GM11168 (cell line): ENCODE data around the gene FLNA.

ENCODE experiments used
- in situ Hi-C: fragments of 300-500 bp; cut with MboI; formaldehyde crosslinking; loops from one replicate; pipeline ENCODE4 v1.12.0; 2022; ENCODE audit warnings: low sequenced_read_pairs; ENCODE audit not compliant: unreplicated experiment

The FLNA gene, protein sequence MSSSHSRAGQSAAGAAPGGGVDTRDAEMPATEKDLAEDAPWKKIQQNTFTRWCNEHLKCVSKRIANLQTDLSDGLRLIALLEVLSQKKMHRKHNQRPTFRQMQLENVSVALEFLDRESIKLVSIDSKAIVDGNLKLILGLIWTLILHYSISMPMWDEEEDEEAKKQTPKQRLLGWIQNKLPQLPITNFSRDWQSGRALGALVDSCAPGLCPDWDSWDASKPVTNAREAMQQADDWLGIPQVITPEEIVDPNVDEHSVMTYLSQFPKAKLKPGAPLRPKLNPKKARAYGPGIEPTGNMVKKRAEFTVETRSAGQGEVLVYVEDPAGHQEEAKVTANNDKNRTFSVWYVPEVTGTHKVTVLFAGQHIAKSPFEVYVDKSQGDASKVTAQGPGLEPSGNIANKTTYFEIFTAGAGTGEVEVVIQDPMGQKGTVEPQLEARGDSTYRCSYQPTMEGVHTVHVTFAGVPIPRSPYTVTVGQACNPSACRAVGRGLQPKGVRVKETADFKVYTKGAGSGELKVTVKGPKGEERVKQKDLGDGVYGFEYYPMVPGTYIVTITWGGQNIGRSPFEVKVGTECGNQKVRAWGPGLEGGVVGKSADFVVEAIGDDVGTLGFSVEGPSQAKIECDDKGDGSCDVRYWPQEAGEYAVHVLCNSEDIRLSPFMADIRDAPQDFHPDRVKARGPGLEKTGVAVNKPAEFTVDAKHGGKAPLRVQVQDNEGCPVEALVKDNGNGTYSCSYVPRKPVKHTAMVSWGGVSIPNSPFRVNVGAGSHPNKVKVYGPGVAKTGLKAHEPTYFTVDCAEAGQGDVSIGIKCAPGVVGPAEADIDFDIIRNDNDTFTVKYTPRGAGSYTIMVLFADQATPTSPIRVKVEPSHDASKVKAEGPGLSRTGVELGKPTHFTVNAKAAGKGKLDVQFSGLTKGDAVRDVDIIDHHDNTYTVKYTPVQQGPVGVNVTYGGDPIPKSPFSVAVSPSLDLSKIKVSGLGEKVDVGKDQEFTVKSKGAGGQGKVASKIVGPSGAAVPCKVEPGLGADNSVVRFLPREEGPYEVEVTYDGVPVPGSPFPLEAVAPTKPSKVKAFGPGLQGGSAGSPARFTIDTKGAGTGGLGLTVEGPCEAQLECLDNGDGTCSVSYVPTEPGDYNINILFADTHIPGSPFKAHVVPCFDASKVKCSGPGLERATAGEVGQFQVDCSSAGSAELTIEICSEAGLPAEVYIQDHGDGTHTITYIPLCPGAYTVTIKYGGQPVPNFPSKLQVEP (N-terminal part only)

DNA sequence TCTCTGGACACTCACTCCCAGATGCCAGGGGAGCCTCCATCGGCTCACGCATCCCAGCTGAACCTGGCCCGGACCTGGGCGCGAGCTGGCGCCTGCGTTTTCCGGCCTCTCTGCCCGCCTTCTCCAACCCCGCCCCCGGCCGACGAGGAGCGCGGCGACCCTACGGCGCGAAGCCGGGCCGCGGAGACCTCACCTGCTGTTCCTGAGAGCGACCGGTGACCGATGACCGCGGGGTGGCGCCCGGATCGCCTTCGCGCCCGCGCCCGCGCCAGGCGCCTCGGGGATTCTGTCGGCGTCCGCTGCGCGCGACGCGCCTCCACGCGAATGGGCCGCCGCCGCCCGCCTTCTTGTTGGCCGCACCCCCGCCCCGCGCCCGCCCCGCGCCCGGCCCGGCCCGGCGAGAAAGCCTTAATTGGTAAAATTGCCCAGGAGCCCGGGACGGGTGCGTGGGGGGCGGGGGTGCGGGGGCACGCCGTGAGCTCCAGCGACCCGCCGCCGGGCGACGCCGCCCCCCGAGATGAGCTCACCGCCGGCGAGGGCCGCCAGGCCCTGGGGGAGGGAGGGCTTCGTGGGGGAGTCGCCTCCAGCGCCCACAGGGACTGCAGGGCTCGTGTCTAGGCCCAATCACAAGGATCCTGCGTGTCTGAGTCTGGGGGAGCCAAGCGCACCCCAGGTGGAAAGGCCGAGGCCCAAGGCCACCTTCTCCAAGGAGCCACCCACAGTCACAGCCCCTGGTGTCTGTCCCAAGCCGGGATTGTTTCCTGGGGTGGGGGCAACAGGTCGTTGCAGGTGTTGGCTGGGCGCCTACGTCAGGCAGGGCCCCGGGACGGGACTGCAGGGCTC, at the start of gene FLNA:
TSS of gene FLNA (minus strand) at position 322 of the 843 bp plus-strand sequence. CDS start 3,389 bp downstream, outside the sequence.
- in situ Hi-C loops = no loop called here

DNA sequence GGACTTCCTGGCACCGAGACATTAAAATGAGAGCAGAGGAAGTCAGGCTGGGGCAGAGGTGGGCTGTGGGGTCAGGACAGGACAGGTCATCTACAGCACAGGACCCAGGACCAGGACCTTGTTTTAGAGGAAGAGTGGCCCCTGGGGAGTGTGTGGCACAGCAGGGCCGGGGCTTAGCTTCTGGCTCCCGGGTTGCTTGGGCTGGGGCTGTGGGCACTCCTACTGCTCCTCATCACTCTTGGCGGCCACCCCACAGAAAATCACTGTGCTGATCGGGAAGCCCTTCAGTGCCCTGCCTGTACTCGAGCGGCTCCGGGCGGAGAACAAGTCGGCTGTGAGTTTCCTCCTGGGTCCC, 45.9 kb upstream of the FLNA start:
- in situ Hi-C loops = no loop called here

- in situ Hi-C loops = no loop called here
Measured at GRCh38 chrX:154419688-154420401, 45.4 kb upstream of the FLNA start.

DNA sequence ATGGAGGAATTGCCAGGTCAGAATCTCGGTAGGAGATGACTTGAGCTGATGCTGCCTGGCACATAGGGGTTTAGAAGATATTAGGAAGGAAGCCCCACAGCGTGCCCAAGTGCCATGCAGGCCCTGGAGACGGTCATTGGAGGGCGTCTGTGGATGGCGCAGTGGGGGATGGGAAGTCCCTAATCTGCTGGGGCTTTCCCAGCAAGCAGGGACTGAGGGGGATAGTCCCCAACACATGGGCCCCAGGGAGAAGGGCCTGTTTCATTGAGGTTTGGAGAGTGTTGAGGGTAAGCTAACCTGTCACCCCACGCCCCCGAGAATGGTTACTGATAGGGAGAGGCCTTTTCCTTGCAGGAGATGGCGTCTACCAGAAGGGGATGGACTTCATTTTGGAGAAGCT, 44.8 kb upstream of the FLNA start:
- in situ Hi-C loops = no loop called here

- in situ Hi-C loops = no loop called here
Measured at GRCh38 chrX:154417157-154417556, 42.7 kb upstream of the FLNA start.

GRCh38 chrX:154413142-154413541, 38.7 kb upstream of the FLNA start:
- in situ Hi-C loops = no loop called here

GRCh38 chrX:154412468-154412867, 38.0 kb upstream of the FLNA start:
- in situ Hi-C loops = no loop called here

GRCh38 chrX:154411981-154412340, 37.5 kb upstream of the FLNA start:
- in situ Hi-C loops = no loop called here

GRCh38 chrX:154409222-154409871, 34.9 kb upstream of the FLNA start, which contains the start of gene DNASE1L1:
DNASE1L1 (minus strand) TSS chrX:154409254; CDS start chrX:154405568, 3,686 bp downstream.
- in situ Hi-C loops = no loop called here

- in situ Hi-C loops = no loop called here
Measured at GRCh38 chrX:154408659-154409221, 34.3 kb upstream of the FLNA start.

GRCh38 chrX:154404625-154405192, 30.3 kb upstream of the FLNA start:
- in situ Hi-C loops = no loop called here

DNA sequence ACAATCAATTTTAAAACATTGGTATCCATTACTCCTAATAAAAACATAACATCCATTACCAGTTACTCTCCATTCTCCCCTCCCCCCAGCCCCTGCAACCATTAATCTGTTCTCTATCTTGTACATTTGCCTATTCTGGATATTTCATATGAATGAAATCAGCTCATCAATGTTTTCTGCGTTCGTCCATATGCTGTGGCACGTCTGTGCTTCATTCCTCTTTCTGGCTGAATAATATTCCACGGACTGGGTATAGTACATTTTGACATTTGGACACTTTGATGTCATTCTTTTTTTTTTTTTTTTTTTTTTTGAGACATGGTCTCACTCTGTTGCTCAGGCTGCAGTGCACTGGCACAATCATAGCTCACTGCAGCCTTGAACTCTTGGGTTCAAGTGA, 29.4 kb upstream of the FLNA start:
- in situ Hi-C loops = no loop called here

GRCh38 chrX:154403192-154403591, 28.8 kb upstream of the FLNA start:
- in situ Hi-C loops = no loop called here

- in situ Hi-C loops = no loop called here
Measured at GRCh38 chrX:154402622-154403127, 28.2 kb upstream of the FLNA start.

- in situ Hi-C loops = no loop called here
Measured at GRCh38 chrX:154401918-154402621, 27.6 kb upstream of the FLNA start.

DNA sequence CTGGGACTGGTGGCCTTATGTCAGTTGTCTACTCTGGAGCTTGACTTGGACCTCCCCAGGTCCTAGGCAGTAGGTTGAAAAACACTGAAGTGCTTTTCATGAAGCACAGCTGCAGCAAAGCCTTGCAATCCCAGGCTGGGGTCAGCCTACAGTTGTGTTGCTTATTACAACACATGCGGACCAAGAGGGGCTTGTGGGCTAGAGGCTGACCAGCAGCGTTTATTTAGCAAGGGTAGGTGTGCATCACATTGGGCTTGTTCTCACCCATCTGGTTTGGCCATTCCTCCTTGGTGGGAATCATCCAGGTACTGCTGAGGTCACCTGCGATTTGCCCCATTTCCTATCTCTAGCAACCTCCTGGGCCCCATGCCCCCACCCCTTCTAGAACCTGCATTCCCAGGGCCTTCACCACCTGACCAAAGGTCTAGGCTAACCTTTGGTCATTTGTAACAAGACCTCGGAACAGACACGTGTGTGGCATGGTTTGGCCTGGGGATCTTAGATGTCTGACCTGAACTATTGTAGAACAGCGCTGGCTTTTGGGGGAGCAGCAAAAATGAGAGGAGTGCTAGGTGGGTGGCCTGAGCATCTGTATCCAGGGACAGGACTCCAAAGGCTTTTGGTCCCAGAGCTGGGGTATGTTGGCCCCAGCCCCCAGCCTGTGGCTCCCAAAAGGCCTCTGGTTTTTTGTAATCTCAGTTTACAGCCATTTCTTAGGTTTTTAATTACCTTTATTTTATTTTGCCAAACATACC, 26.8 kb upstream of the FLNA start:
- in situ Hi-C loops = no loop called here
